Gastrocnemius medialis (tissue), 4 donors: ENCODE results near the gene CHD6. TPM values are rescaled to one million over a fixed set of nuclear protein-coding genes. Genes with fewer than 3 reads are reported as not detected.

ENCODE experiments used
- ATAC-seq, 2 donors: fragments of 150-250 bp; one replicate each; pipeline ENCODE4 v1.9.1; 2016
- DNase-seq, 2 donors: peaks; one replicate each; pipeline ENCODE4 v3.0.0-alpha.2; 2019
- H3K27ac ChIP-seq, 4 donors: fragments of 200-600 bp; sonication (generic); 1 replicate in 1 of 4; 2 replicates in 3 of 4; pipeline ENCODE4 v1.5.1; 2016 to 2018; ENCODE audit warnings: mild to moderate bottlenecking in 2 of 4, moderate library complexity in 1 of 4
- H3K27me3 ChIP-seq, 3 donors: fragments of 200-600 bp; sonication (generic) in 2 of 3; 1 replicate in 1 of 3; 2 replicates in 2 of 3; pipeline versions ENCODE4 v1.5.1 to v1.6.0; 2016 to 2019; ENCODE audit warnings: mild to moderate bottlenecking in 1 of 3, moderate library complexity in 1 of 3
- H3K36me3 ChIP-seq, 2 donors: fragments of 200-600 bp; sonication (generic) in 1 of 2; one replicate each; pipeline ENCODE4 v1.5.1; 2017 to 2018
- H3K4me1 ChIP-seq, 2 donors: fragments of 200-600 bp; sonication (generic) in 1 of 2; one replicate each; pipeline ENCODE4 v1.5.1; 2016 to 2017; ENCODE audit warnings: mild to moderate bottlenecking in 2 of 2
- H3K4me3 ChIP-seq, 4 donors: fragments of 200-600 bp; sonication (generic) in 3 of 4; 1 replicate in 1 of 4; 2 replicates in 3 of 4; pipeline ENCODE4 v1.5.1; 2016 to 2019; ENCODE audit warnings: mild to moderate bottlenecking in 2 of 4
- H3K9me3 ChIP-seq, 3 donors: fragments of 200-600 bp; sonication (generic) in 2 of 3; 1 replicate in 1 of 3; 2 replicates in 2 of 3; pipeline ENCODE4 v1.5.1; 2016 to 2019
- POLR2A ChIP-seq, 2 donors: fragments of 450-650 bp; IDR thresholded peaks; one replicate each; pipeline ENCODE4 v1.6.1; 2017; ENCODE audit warnings: antibody characterized with exemption in 2 of 2, mild to moderate bottlenecking in 2 of 2, moderate library complexity in 2 of 2
- in situ Hi-C, 4 donors: fragments of 200-750 bp; cut with MboI; loops; one replicate each; pipeline versions ENCODE4 v1.15.0 to v1.8.0; 2017; ENCODE audit warnings: low sequenced_read_pairs in 4 of 4
- intact Hi-C: fragments of 100-400 bp; cut with DNase I; formaldehyde crosslinking; loops from one replicate; pipeline ENCODE4 v1.15.1; 2023; ENCODE audit warnings: low total_unique reads
- total RNA-seq, 4 donors: library from RNA; depleted of rRNA; stranded (reverse); fragments of >200 nt; gene quantifications; one replicate each; pipeline versions ENCODE4 v1.1.0 to v1.2.3, GENCODE V29; 2016
- TF ChIP-seq, protein P1 (sequence below), 5 experiments: fragments of 450-650 bp in 3 of 5; fragments of 200-600 bp in 2 of 5; sonication (generic) in 2 of 5; IDR thresholded peaks in 4 of 5; conservative IDR thresholded peaks in 1 of 5; 1 replicate in 4 of 5; 2 replicates in 1 of 5; pipeline ENCODE4 v1.5.1; 2016 to 2019; ENCODE audit warnings: antibody characterized with exemption in 5 of 5, mild to moderate bottlenecking in 3 of 5, moderate library complexity in 3 of 5

CHD6 gene
- total RNA-seq, 4 donors from 2014 or later = 12.8 to 33.7 (median 19.2) TPM

DNA sequence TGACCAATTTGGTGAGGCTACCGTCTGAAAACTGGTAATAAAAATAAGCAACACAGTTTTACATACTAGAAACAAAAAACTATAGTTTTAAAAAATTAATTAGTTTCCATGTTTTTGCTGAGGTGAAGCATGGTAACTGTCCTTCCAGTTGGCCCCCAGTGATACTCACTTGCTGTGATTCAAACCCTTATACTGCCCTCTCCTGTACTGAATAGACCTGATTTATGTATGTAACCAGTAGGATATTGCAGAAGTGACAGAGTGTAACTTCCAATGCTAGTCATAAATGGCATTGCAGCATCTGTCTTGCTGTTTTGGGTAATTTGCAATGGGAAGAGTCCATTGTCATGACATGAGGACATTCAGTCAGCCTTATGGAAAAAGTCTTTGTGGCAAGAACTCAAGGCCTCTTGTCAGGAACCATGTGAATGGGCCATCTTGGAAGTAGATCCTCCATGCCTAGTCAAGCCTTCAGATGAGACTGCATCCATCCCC lies 8.9 kb upstream of the CHD6 start:
- Histone ChIP-seq H3K36me3 (no peaks in the 10 kb centered on the region), H3K4me3 (no peak overlapping the region), H3K27me3 (no peaks in the 10 kb centered on the region), H3K27ac (no peak overlapping the region), H3K9me3 (no peaks in the 10 kb centered on the region), H3K4me1 (no peaks in the 10 kb centered on the region)
- in situ Hi-C loops (no loop called here), intact Hi-C loops (no loop called here)
- ATAC-seq (no peak), DNase-seq (no peak)
- TF ChIP-seq POLR2A (IDR thresholded peaks at IDR 0.05) = no peak
- TF ChIP-seq, protein P1, sequence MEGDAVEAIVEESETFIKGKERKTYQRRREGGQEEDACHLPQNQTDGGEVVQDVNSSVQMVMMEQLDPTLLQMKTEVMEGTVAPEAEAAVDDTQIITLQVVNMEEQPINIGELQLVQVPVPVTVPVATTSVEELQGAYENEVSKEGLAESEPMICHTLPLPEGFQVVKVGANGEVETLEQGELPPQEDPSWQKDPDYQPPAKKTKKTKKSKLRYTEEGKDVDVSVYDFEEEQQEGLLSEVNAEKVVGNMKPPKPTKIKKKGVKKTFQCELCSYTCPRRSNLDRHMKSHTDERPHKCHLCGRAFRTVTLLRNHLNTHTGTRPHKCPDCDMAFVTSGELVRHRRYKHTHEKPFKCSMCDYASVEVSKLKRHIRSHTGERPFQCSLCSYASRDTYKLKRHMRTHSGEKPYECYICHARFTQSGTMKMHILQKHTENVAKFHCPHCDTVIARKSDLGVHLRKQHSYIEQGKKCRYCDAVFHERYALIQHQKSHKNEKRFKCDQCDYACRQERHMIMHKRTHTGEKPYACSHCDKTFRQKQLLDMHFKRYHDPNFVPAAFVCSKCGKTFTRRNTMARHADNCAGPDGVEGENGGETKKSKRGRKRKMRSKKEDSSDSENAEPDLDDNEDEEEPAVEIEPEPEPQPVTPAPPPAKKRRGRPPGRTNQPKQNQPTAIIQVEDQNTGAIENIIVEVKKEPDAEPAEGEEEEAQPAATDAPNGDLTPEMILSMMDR (IDR thresholded peaks at IDR 0.05 in 4 of 5, conservative IDR thresholded peaks at IDR 0.05 in 1 of 5) = no peak

DNA sequence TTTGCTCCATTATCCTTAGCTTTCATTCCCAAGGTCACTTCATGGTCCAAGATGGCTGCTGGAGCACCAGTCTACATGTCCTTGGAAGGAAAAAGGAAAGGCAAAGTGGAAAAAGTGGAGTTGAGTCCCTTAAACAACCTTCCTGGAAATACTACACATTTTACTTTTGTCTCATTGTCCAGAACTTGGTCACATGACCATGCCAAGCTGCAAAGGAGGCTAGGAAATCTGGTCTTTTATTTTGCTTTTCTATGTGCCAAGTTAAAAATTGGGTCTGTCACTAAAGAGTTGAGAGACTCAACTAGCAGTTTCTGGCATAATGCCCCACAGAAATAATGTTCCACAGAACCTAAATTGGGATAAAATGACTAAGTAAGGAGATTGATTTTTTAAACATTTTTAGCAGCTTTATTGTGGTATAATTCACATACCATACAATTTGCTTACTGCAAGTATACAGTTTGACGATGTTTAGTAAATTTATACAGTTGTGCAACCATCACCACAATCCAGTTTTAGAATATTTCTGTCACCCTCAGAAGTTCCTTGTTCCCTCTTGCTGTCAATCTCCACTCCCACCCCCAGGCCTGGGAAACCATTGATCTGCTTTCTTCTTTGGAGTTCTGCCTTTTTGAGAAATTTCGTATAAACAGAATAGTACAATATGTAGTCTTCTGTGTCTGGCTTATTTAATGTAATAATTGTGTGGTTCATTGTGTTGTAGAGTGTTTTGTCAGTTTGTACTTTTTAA lies 5.6 kb upstream of the CHD6 start:
- no peak overlapping the region for H3K4me3 ChIP-seq
- in situ Hi-C loops (loop anchor here in 1 of 4 donors (25.0 kb wide), 1 partner anchor 111 kb away; no protein-coding TSS in a partner anchor), intact Hi-C loops (no loop called here)
- no peak overlapping the region for H3K27ac ChIP-seq
- DNase-seq (no peak), ATAC-seq (no peak)
- peaks cover 5 to 6% of the 10 kb centered on the region in 2 donors for H3K4me1 ChIP-seq
- no peaks in the 10 kb centered on the region for H3K36me3 ChIP-seq
- no peaks in the 10 kb centered on the region for H3K9me3 ChIP-seq
- no peaks in the 10 kb centered on the region for H3K27me3 ChIP-seq
- TF ChIP-seq, protein P1 (IDR thresholded peaks at IDR 0.05 in 4 of 5, conservative IDR thresholded peaks at IDR 0.05 in 1 of 5) = no peak
- no peak for TF ChIP-seq POLR2A (IDR thresholded peaks at IDR 0.05)

DNA sequence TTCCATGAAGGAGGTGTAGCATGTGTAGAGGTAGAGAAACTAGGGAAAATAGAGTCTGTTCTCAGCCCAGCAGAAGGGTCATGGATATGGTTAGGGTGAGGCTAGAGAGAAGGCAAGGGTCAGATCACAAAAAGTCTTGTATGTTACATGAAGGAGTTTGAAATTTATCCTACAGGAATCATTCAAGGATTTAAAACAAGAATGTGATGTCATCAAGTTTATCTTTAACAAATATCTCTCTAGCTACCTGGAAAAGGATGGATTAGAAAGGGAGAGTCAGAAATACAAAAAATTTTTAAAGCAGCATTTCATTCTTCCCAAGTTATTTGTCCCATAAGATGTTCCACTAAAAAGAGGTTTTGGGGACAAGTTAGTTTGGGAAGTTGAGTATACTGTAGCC lies 4.4 kb upstream of the CHD6 start:
- ATAC-seq (no peak), DNase-seq (no peak)
- peaks cover 5 to 7% of the 10 kb centered on the region in 2 donors for H3K4me1 ChIP-seq
- in situ Hi-C loops (loop anchor here in 1 of 4 donors (25.0 kb wide), 1 partner anchor 110 kb away; no protein-coding TSS in a partner anchor), intact Hi-C loops (no loop called here)
- no peaks in the 10 kb centered on the region for H3K36me3 ChIP-seq
- H3K4me3 ChIP-seq = no peak overlapping the region
- H3K9me3 ChIP-seq = no peaks in the 10 kb centered on the region
- TF ChIP-seq POLR2A (IDR thresholded peaks at IDR 0.05) = no peak
- TF ChIP-seq, protein P1 (IDR thresholded peaks at IDR 0.05 in 4 of 5, conservative IDR thresholded peaks at IDR 0.05 in 1 of 5) = no peak
- H3K27me3 ChIP-seq = no peaks in the 10 kb centered on the region
- H3K27ac ChIP-seq = no peak overlapping the region

DNA sequence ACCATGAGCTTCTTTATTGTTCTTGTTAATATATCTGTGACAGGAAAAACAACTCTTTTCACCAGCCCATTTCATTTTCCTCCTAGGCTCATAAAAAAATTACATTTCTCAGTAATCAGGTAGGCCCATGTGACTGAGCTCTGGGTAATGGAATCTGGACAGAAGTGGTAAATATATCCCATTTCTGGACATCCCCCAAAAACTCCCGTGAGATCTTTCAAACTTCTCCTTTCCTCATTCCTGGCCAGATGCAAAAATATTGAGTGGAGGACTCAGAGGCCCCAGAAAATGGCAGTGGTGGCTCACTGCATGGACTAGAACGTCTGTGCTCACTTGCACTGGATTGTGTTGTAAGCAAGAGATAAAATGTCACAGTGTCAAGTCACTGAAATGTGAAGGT lies 3.8 kb upstream of the CHD6 start:
- Histone ChIP-seq H3K27ac (no peak overlapping the region), H3K4me3 (no peak overlapping the region), H3K36me3 (no peaks in the 10 kb centered on the region), H3K9me3 (no peaks in the 10 kb centered on the region), H3K4me1 (peaks cover 10 to 12% of the 10 kb centered on the region in 2 donors), H3K27me3 (no peaks in the 10 kb centered on the region)
- ATAC-seq (no peak), DNase-seq (no peak)
- intact Hi-C loops = no loop called here
- TF ChIP-seq, protein P1 (IDR thresholded peaks at IDR 0.05 in 4 of 5, conservative IDR thresholded peaks at IDR 0.05 in 1 of 5) = no peak
- no peak for TF ChIP-seq POLR2A (IDR thresholded peaks at IDR 0.05)
- in situ Hi-C loops = loop anchor here in 1 of 4 donors (25.0 kb wide), 1 partner anchor 110 kb away; no protein-coding TSS in a partner anchor
